Neural cell (in vitro differentiated cells): ENCODE data around the gene DGCR6L.

ENCODE experiments used
- CTCF ChIP-seq: fragments of 450-650 bp; IDR thresholded peaks from 2 replicates; pipeline ENCODE4 v1.5.1; 2014; ENCODE audit warnings: antibody characterized with exemption, mild to moderate bottlenecking, moderate library complexity; ENCODE audit not compliant: poor library complexity, severe bottlenecking
- POLR2AphosphoS5 ChIP-seq: IDR thresholded peaks from 2 replicates; pipeline ENCODE4 v1.6.1; 2012

GRCh38 chr22:20316217-20316843 is 3.5 kb downstream of the DGCR6L start:
- TF ChIP-seq CTCF (no peak), POLR2AphosphoS5 (no peak)
